ENCODE results near the gene KCTD10.

KCTD10 gene
- total RNA-seq = 16.4 to 28.8 (median 24.5) reads per million in 4 donors

- peak; percentile 70 to 90 (median 80) for DNase-seq
These were observed at the start of gene KCTD10, which contains the start of gene UBE3B for GRCh38 chr12:109477185-109477962. TSS of gene KCTD10 (minus strand) at chr12:109477300. CDS start at chr12:109477262, 38 bp downstream. TSS of gene UBE3B (plus strand) at chr12:109477634. CDS start at chr12:109483552, 5,918 bp downstream.

GRCh38 chr12:109525279-109525585 lies 48.1 kb upstream of the KCTD10 start:
- no peak for DNase-seq

- DNase-seq = no peak
These were observed 47.6 kb upstream of the KCTD10 start for GRCh38 chr12:109524466-109525278.

GRCh38 chr12:109523504-109523903 lies 46.4 kb upstream of the KCTD10 start:
- no peak for DNase-seq

GRCh38 chr12:109523071-109523470 lies 46.0 kb upstream of the KCTD10 start:
- DNase-seq = no peak

GRCh38 chr12:109521831-109522230 lies 44.7 kb upstream of the KCTD10 start:
- no peak for DNase-seq

- DNase-seq = no peak
These were observed 42.7 kb upstream of the KCTD10 start for GRCh38 chr12:109519787-109520186.

- peak in 4 of 5 donors; percentile 22 to 51 (median 28) for DNase-seq
These were observed 41.9 kb upstream of the KCTD10 start for GRCh38 chr12:109518820-109519665.

GRCh38 chr12:109517619-109518018 lies 40.5 kb upstream of the KCTD10 start:
- no peak for DNase-seq

GRCh38 chr12:109513977-109514376 lies 36.9 kb upstream of the KCTD10 start:
- DNase-seq = no peak

GRCh38 chr12:109513051-109513450 lies 36.0 kb upstream of the KCTD10 start:
- DNase-seq = no peak

GRCh38 chr12:109512608-109513007 lies 35.5 kb upstream of the KCTD10 start:
- no peak for DNase-seq

- DNase-seq = no peak
These were observed 33.1 kb upstream of the KCTD10 start for GRCh38 chr12:109510196-109510595.

GRCh38 chr12:109504068-109504467 lies 27.0 kb upstream of the KCTD10 start:
- no peak for DNase-seq

GRCh38 chr12:109503611-109504010 lies 26.5 kb upstream of the KCTD10 start:
- no peak for DNase-seq

GRCh38 chr12:109502332-109502731 lies 25.2 kb upstream of the KCTD10 start:
- DNase-seq = no peak

GRCh38 chr12:109501299-109501698 lies 24.2 kb upstream of the KCTD10 start:
- no peak for DNase-seq

- DNase-seq = no peak
These were observed 23.5 kb upstream of the KCTD10 start for GRCh38 chr12:109500406-109501185.

GRCh38 chr12:109497675-109498074 lies 20.6 kb upstream of the KCTD10 start:
- no peak for DNase-seq

GRCh38 chr12:109496306-109496705 lies 19.2 kb upstream of the KCTD10 start:
- no peak for DNase-seq

GRCh38 chr12:109495012-109495411 lies 17.9 kb upstream of the KCTD10 start:
- DNase-seq = no peak

GRCh38 chr12:109494348-109494881 lies 17.3 kb upstream of the KCTD10 start:
- DNase-seq = no peak
